ENCODE results near the gene ELOVL7. TPM values are rescaled to one million over a fixed set of nuclear protein-coding genes. Genes with fewer than 3 reads are reported as not detected.
"Not testable (repeated sequence)": the region's sequence is repeated elsewhere in the genome, so short reads cannot be mapped to it uniquely, and the experiment has no call there.

The ELOVL7 gene
- total RNA-seq, 6 experiments from 2014 or later, result 0.19 to 1.2 (median 0.63) TPM

DNA sequence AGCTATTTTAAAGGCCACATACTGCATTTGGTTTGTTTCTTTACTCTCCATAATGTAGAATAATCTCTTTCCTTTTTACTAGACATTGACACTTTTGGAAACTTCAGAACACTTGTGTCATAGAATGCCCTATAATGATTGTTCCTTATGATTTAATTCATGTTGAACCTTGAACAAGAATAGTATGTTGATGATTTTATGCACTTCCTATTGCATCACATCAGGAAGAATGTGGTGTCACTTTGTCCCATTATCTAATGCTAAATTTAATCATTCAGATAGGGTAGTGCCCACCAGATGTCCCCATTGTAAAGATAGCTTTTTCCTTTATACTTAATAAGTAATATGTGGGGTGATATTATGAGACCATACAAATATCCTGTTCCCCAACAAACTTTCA lies 124.7 kb downstream of the ELOVL7 start:
- ATAC-seq (no peak), DNase-seq (no peak)
- Histone ChIP-seq H3K36me3 (no peaks in the 10 kb centered on the region), H3K4me3 (no peak overlapping the region), H3K27me3 (no peaks in the 10 kb centered on the region), H3K4me1 (no peaks in the 10 kb centered on the region), H3K27ac (no peak overlapping the region), H3K9me3 (no peaks in the 10 kb centered on the region)
- intact Hi-C loops (cut with DNase I), result no loop called here
- TF ChIP-seq, protein P1, sequence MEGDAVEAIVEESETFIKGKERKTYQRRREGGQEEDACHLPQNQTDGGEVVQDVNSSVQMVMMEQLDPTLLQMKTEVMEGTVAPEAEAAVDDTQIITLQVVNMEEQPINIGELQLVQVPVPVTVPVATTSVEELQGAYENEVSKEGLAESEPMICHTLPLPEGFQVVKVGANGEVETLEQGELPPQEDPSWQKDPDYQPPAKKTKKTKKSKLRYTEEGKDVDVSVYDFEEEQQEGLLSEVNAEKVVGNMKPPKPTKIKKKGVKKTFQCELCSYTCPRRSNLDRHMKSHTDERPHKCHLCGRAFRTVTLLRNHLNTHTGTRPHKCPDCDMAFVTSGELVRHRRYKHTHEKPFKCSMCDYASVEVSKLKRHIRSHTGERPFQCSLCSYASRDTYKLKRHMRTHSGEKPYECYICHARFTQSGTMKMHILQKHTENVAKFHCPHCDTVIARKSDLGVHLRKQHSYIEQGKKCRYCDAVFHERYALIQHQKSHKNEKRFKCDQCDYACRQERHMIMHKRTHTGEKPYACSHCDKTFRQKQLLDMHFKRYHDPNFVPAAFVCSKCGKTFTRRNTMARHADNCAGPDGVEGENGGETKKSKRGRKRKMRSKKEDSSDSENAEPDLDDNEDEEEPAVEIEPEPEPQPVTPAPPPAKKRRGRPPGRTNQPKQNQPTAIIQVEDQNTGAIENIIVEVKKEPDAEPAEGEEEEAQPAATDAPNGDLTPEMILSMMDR (IDR thresholded peaks at IDR 0.05), result no peak
- no peak for TF ChIP-seq POLR2A (IDR thresholded peaks at IDR 0.05)

DNA sequence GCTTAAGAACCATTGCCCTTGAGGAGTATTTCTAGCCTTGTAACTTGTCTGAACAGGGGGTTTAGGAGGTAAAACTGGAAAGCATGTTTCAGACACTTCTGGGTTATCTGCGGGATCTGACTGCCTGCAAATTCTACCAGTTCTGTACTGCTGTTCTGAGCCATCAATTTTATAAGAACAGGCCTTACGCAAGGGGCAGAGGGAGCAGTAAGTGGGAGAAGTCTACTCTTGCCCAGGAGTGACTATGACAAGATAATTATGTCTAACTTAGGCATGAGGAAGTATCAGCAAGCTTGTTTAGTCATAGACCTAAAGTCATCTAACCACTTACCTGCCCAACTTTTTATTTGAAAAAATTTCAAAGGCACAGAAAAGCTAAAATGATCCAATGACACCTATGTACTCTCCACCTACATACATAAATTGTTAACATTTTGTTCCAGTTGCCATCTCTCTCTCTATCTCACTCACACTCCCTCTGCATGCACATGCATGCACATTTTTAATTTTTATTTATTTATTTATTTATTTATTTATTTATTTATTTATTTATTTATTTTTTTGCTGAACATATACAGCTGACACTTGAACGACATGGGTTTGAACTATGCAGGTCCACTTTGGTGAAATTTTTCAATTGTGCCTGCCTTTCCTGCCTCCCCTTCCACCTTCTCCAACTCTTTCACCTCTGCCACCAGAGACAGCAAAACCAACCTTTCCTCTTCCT lies 125.7 kb downstream of the ELOVL7 start:
- no peak for DNase-seq
- Histone ChIP-seq H3K4me3 (no peak overlapping the region), H3K27me3 (no peaks in the 10 kb centered on the region), H3K9me3 (no peaks in the 10 kb centered on the region), H3K4me1 (no peaks in the 10 kb centered on the region), H3K36me3 (no peaks in the 10 kb centered on the region), H3K27ac (no peak overlapping the region)
- ATAC-seq, result no peak
- 69% methylated on average over 3 of the region's 3 CpGs for WGBS (ENCODE audit: insufficient coverage, low coverage, low lambda C conversion rate, missing lambda C conversion rate)
- intact Hi-C loops (cut with DNase I), result no loop called here
- TF ChIP-seq, protein P1 (IDR thresholded peaks at IDR 0.05), result no peak
- no peak for TF ChIP-seq POLR2A (IDR thresholded peaks at IDR 0.05)

DNA sequence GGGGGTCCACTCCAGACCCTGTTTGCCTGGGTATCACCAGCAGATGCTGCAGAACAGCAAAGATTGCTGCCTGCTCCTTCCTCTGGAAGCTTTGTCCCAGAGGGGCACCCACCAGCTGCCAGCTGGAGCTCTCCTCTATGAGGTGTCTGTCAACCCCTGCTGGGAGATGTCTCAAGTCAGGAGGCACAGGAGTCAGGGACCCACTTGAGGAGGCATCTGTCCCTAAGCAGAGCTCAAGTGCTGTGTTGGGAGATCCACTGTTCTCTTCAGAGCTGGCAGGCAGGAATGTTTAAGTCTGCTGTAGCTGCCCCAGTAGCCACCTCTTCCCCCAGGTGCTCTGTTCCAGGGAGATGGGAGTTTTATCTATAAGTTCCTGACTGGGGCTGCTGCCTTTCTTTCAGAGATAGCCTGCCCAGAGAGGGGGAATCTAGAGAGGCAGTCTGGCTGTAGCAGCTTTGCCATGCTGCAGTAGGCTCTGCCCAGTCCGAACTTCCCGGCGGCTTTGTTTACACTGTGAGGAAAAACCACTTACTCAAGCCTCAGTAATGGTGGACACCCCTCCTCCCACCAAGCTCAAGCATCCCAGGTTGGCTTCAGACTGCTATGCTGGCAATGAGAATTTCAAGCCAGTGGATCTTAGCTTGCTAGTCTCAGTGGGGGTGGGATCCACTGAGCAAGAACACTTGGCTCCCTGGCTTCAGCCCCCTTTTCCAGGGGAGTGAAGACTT lies 128.7 kb downstream of the ELOVL7 start:
- H3K27me3 ChIP-seq; H3K4me1 ChIP-seq; ATAC-seq; H3K9me3 ChIP-seq; H3K4me3 ChIP-seq; H3K27ac ChIP-seq; H3K36me3 ChIP-seq; DNase-seq; intact Hi-C loops (cut with DNase I): not testable (repeated sequence)
- no CpG with 5 or more reads among the region's 3 CpGs for WGBS (ENCODE audit: insufficient coverage, low coverage, low lambda C conversion rate, missing lambda C conversion rate)

DNA sequence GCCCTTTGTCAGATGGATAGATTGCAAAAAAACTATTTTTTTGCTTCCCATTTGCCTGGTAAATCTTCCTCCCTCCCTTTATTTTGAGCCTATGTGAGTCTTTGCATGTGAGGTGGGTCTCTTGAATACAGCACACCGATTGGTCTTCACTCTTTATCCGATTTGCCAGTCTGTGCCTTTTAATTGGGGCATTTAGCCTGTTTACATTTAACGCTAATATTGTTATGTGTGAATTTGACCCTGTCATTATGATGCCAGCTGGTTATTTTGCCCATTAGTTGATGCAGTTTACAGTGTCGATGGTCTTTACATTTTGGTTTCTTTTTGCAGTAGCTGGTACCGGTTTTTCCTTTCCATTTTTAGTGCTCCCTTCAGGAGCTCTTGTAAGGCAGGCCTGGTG lies 131.1 kb downstream of the ELOVL7 start:
- intact Hi-C loops (cut with DNase I), result no loop called here
- ATAC-seq, result no peak
- no peak for DNase-seq
- 81% methylated on average over 4 of the region's 5 CpGs for WGBS (ENCODE audit: insufficient coverage, low coverage, low lambda C conversion rate, missing lambda C conversion rate)
- no peak overlapping the region for H3K27ac ChIP-seq
- no peaks in the 10 kb centered on the region for H3K27me3 ChIP-seq
- H3K9me3 ChIP-seq, result no peaks in the 10 kb centered on the region
- no peaks in the 10 kb centered on the region for H3K4me1 ChIP-seq
- no peak overlapping the region for H3K4me3 ChIP-seq
- H3K36me3 ChIP-seq, result no peaks in the 10 kb centered on the region
- TF ChIP-seq, protein P1 (IDR thresholded peaks at IDR 0.05), result no peak
- no peak for TF ChIP-seq POLR2A (IDR thresholded peaks at IDR 0.05)

DNA sequence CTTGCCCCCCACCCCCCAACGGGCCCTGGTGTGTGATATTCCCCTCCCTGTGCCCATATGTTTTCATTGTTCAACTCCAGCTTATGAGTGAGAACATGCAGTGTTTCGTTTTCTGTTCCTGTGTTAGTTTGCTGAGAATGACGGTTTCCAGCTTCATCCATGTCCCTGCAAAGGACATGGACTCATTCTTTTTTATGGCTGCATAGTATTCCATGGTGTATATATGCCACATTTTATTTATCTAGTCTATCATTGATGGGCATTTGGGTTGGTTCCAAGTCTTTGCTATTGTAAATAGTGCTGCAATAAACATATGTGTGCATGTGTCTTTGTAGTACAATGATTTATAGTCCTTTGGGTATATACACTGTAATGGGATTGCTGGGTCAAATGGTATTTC lies 132.2 kb downstream of the ELOVL7 start:
- H3K27ac ChIP-seq; intact Hi-C loops (cut with DNase I); H3K36me3 ChIP-seq; DNase-seq; H3K4me3 ChIP-seq; H3K9me3 ChIP-seq; H3K27me3 ChIP-seq; H3K4me1 ChIP-seq; ATAC-seq: not testable (repeated sequence)
- WGBS (ENCODE audit: insufficient coverage, low coverage, low lambda C conversion rate, missing lambda C conversion rate), result 56% methylated on average over 3 of the region's 3 CpGs

All from right lobe of liver (tissue), 6 donors.